Thymus (tissue), 11 donors: Measurements from ENCODE around the gene SERTM1. TPM values are rescaled to one million over a fixed set of nuclear protein-coding genes. Genes with fewer than 3 reads are reported as not detected.
A peak's percentile ranks its signal among the peaks of the same experiment; 100 is the strongest.

Experiments
- DNase-seq, 9 donors: peaks; one replicate each; pipeline ENCODE4 v3.0.0-alpha.2; 2013; ENCODE audit warnings: low spot score in 9 of 9, low read depth in 6 of 9, missing footprints in 1 of 9
- H3K27ac ChIP-seq, 2 donors: one replicate each; pipeline ENCODE4 v1.5.1; 2013; ENCODE audit warnings: control low read depth in 1 of 2, low read depth in 1 of 2, low read length in 1 of 2, mild to moderate bottlenecking in 1 of 2, moderate library complexity in 1 of 2
- H3K27me3 ChIP-seq, 2 donors: one replicate each; pipeline ENCODE4 v1.5.1; 2013; ENCODE audit warnings: low read length in 1 of 2; ENCODE audit not compliant: control insufficient read depth in 2 of 2, insufficient read depth in 1 of 2
- H3K36me3 ChIP-seq, 2 donors: one replicate each; pipeline ENCODE4 v1.5.1; 2013; ENCODE audit warnings: low read length in 1 of 2, mild to moderate bottlenecking in 1 of 2, moderate library complexity in 1 of 2; ENCODE audit not compliant: control insufficient read depth in 2 of 2, insufficient read depth in 2 of 2
- H3K4me1 ChIP-seq, 2 donors: one replicate each; pipeline ENCODE4 v1.5.1; 2013; ENCODE audit warnings: low read length in 2 of 2; ENCODE audit not compliant: control insufficient read depth in 2 of 2, insufficient read depth in 2 of 2
- H3K4me3 ChIP-seq, 2 donors: one replicate each; pipeline ENCODE4 v1.5.1; 2013; ENCODE audit warnings: low read length in 2 of 2, control low read depth in 1 of 2, mild to moderate bottlenecking in 1 of 2
- H3K9me3 ChIP-seq, 2 donors: one replicate each; pipeline ENCODE4 v1.5.1; 2013; ENCODE audit warnings: low read length in 1 of 2, mild to moderate bottlenecking in 1 of 2; ENCODE audit not compliant: control insufficient read depth in 2 of 2, insufficient read depth in 1 of 2
- WGBS: extraction: QIAGEN DNeasy Blood & Tissue Kit; methylation state at CpG from one replicate; pipeline ENCODE4 v1.1.7; 2013; 5-methylcytosine and 5-hydroxymethylcytosine counted together
- polyA plus RNA-seq: library from polyadenylated mRNA; stranded (reverse); fragments of 200-250 nt; gene quantifications from one replicate; pipeline ENCODE4 v1.2.3, GENCODE V29; 2013
- total RNA-seq: library from RNA; stranded (reverse); fragments of 120-200 nt; gene quantifications from one replicate; pipeline ENCODE4 v1.2.4, GENCODE V29; 2013
- donor health status: healthy.

Gene SERTM1
- total and polyA plus RNA-seq, 2 donors: 0.07 to 0.09 TPM

- Histone ChIP-seq H3K27me3 (no peaks in the 10 kb centered on the region), H3K4me1 (no peaks in the 10 kb centered on the region), H3K27ac (no peak overlapping the region), H3K36me3 (no peaks in the 10 kb centered on the region), H3K4me3 (no peak overlapping the region), H3K9me3 (no peaks in the 10 kb centered on the region)
- 86% methylated on average over 3 of the region's 3 CpGs for WGBS
- no peak for DNase-seq
Measured at GRCh38 chr13:36717966-36718545, 44.2 kb downstream of the SERTM1 start.

- H3K27ac ChIP-seq: no peak overlapping the region
- H3K4me1 ChIP-seq: no peaks in the 10 kb centered on the region
- 96% methylated on average over 4 of the region's 4 CpGs for WGBS
- H3K9me3 ChIP-seq: no peaks in the 10 kb centered on the region
- H3K36me3 ChIP-seq: no peaks in the 10 kb centered on the region
- H3K4me3 ChIP-seq: no peak overlapping the region
- DNase-seq: no peak
- no peaks in the 10 kb centered on the region for H3K27me3 ChIP-seq
Measured at GRCh38 chr13:36718686-36719085, 44.9 kb downstream of the SERTM1 start.

GRCh38 chr13:36724141-36724540 lies 50.3 kb downstream of the SERTM1 start:
- no peak for DNase-seq
- H3K27me3 ChIP-seq: no peaks in the 10 kb centered on the region
- H3K4me3 ChIP-seq: no peak overlapping the region
- H3K4me1 ChIP-seq: no peaks in the 10 kb centered on the region
- H3K9me3 ChIP-seq: no peaks in the 10 kb centered on the region
- 91% methylated on average over 2 of the region's 2 CpGs for WGBS
- H3K27ac ChIP-seq: no peak overlapping the region
- no peaks in the 10 kb centered on the region for H3K36me3 ChIP-seq

GRCh38 chr13:36725936-36726335 lies 52.1 kb downstream of the SERTM1 start:
- H3K27ac ChIP-seq: no peak overlapping the region
- H3K4me3 ChIP-seq: no peak overlapping the region
- no peaks in the 10 kb centered on the region for H3K27me3 ChIP-seq
- WGBS: over 99% methylated on average over 2 of the region's 2 CpGs
- no peaks in the 10 kb centered on the region for H3K36me3 ChIP-seq
- no peaks in the 10 kb centered on the region for H3K9me3 ChIP-seq
- H3K4me1 ChIP-seq: no peaks in the 10 kb centered on the region
- no peak for DNase-seq

GRCh38 chr13:36728006-36728405 lies 54.2 kb downstream of the SERTM1 start:
- 97% methylated on average over 3 of the region's 3 CpGs for WGBS
- Histone ChIP-seq H3K4me3 (no peak overlapping the region), H3K27ac (no peak overlapping the region), H3K4me1 (no peaks in the 10 kb centered on the region), H3K36me3 (no peaks in the 10 kb centered on the region), H3K9me3 (no peaks in the 10 kb centered on the region), H3K27me3 (no peaks in the 10 kb centered on the region)
- DNase-seq: no peak

GRCh38 chr13:36736119-36736726 lies 62.4 kb downstream of the SERTM1 start:
- peak in 7 of 9 donors; percentile 7 to 44 (median 14) for DNase-seq
- Histone ChIP-seq H3K4me1 (no peaks in the 10 kb centered on the region), H3K36me3 (no peaks in the 10 kb centered on the region), H3K9me3 (no peaks in the 10 kb centered on the region), H3K4me3 (no peak overlapping the region), H3K27ac (no peak overlapping the region), H3K27me3 (no peaks in the 10 kb centered on the region)
- WGBS: 40% methylated on average over 4 of the region's 4 CpGs

GRCh38 chr13:36737524-36738083 lies 63.8 kb downstream of the SERTM1 start:
- H3K27ac ChIP-seq: no peak overlapping the region
- no peaks in the 10 kb centered on the region for H3K9me3 ChIP-seq
- no peak for DNase-seq
- H3K4me1 ChIP-seq: no peaks in the 10 kb centered on the region
- no peak overlapping the region for H3K4me3 ChIP-seq
- H3K27me3 ChIP-seq: no peaks in the 10 kb centered on the region
- 97% methylated on average over 6 of the region's 6 CpGs for WGBS
- H3K36me3 ChIP-seq: no peaks in the 10 kb centered on the region

- DNase-seq: no peak
- H3K36me3 ChIP-seq: no peaks in the 10 kb centered on the region
- H3K4me1 ChIP-seq: no peaks in the 10 kb centered on the region
- 91% methylated on average over 3 of the region's 3 CpGs for WGBS
- H3K9me3 ChIP-seq: no peaks in the 10 kb centered on the region
- H3K27me3 ChIP-seq: no peaks in the 10 kb centered on the region
- no peak overlapping the region for H3K4me3 ChIP-seq
- no peak overlapping the region for H3K27ac ChIP-seq
Measured at GRCh38 chr13:36745436-36745835, 71.6 kb downstream of the SERTM1 start.

GRCh38 chr13:36746051-36746450 lies 72.2 kb downstream of the SERTM1 start:
- no peak for DNase-seq
- no peaks in the 10 kb centered on the region for H3K9me3 ChIP-seq
- H3K4me1 ChIP-seq: no peaks in the 10 kb centered on the region
- H3K36me3 ChIP-seq: no peaks in the 10 kb centered on the region
- no peaks in the 10 kb centered on the region for H3K27me3 ChIP-seq
- H3K27ac ChIP-seq: no peak overlapping the region
- H3K4me3 ChIP-seq: no peak overlapping the region
- 95% methylated on average over 2 of the region's 2 CpGs for WGBS
